Nephron progenitor cell (in vitro differentiated cells): ENCODE results near the gene B3GNT3.

Experiments
- DNase-seq: peaks from one replicate; pipeline ENCODE4 v3.0.0; 2021
- H3K27ac Mint-ChIP-seq: 2 replicates; pipeline ENCODE4 v1.8.0; 2021; ENCODE audit warnings: mild to moderate bottlenecking, moderate library complexity, mixed read lengths
- H3K27me3 Mint-ChIP-seq: 2 replicates; pipeline ENCODE4 v1.8.0; 2021; ENCODE audit warnings: mild to moderate bottlenecking, low read depth, mixed read lengths; ENCODE audit not compliant: poor library complexity
- H3K36me3 Mint-ChIP-seq: 2 replicates; pipeline ENCODE4 v1.8.0; 2021; ENCODE audit warnings: low read depth, mixed read lengths
- H3K4me1 Mint-ChIP-seq: 2 replicates; pipeline ENCODE4 v1.8.0; 2021; ENCODE audit warnings: mixed read lengths
- H3K4me3 Mint-ChIP-seq: 2 replicates; pipeline ENCODE4 v1.8.0; 2021; ENCODE audit warnings: mild to moderate bottlenecking, moderate library complexity, mixed read lengths
- H3K9me3 Mint-ChIP-seq: 2 replicates; pipeline ENCODE4 v1.8.0; 2021; ENCODE audit warnings: mild to moderate bottlenecking, moderate library complexity, mixed read lengths
- TF ChIP-seq, protein P1 (sequence below): fragments of 200-600 bp; sonication (generic); IDR thresholded peaks from 2 replicates; pipeline ENCODE4 v1.5.0; 2021; ENCODE audit warnings: antibody characterized with exemption

B3GNT3 gene

DNA sequence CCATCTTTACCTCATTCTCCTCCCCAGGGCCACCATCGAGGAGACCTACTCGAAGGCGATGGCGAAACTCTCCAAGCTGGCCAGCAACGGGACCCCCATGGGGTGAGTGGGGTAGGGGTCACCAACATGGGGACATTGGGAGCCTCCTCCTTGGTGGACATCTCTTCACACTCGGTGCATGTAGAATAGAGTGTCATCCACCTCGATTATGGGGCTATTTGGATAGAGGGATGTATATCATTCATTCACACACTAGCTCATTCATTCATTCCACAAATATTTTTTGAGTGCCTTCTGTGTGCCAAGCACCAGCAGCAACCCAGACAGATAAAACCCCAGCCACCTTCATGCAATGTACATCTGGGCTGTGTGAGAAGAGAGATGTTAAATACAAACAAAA lies 30.6 kb upstream of the B3GNT3 start:
- Mint-ChIP-seq H3K9me3 (no peaks in the 10 kb centered on the region), H3K4me3 (no peak overlapping the region), H3K4me1 (peaks cover 11% of the 10 kb centered on the region), H3K27me3 (peaks cover 33% of the 10 kb centered on the region), H3K36me3 (no peaks in the 10 kb centered on the region), H3K27ac (no peak overlapping the region)
- TF ChIP-seq, protein P1, sequence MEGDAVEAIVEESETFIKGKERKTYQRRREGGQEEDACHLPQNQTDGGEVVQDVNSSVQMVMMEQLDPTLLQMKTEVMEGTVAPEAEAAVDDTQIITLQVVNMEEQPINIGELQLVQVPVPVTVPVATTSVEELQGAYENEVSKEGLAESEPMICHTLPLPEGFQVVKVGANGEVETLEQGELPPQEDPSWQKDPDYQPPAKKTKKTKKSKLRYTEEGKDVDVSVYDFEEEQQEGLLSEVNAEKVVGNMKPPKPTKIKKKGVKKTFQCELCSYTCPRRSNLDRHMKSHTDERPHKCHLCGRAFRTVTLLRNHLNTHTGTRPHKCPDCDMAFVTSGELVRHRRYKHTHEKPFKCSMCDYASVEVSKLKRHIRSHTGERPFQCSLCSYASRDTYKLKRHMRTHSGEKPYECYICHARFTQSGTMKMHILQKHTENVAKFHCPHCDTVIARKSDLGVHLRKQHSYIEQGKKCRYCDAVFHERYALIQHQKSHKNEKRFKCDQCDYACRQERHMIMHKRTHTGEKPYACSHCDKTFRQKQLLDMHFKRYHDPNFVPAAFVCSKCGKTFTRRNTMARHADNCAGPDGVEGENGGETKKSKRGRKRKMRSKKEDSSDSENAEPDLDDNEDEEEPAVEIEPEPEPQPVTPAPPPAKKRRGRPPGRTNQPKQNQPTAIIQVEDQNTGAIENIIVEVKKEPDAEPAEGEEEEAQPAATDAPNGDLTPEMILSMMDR: no peak
- DNase-seq: no peak

DNA sequence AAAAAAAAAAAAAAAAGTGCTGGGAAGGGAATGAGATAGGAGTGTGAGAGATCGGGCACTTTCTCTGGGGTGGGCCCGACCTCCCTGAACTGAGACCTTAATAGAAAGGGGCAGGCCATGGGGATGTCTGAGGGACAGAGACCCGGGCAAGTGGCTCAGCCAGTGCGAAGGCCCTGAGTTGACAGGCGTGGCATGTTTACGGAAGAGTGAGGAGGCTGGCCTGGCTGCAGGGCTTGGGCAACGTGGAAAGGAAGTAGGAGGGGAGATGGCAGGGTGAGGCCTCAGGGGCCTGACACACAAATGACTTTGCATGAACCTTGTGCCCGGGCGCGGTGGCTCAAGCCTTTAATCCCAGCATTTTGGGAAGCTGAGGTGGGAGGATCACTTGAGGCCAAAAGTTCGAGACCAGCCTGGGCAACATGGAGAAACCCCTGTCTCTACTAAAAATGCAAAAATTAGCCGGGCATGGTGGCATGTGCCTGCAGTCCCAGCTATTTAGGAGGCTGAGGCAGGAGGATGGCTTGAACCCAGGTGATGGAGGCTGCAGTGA lies 29.8 kb upstream of the B3GNT3 start:
- Mint-ChIP-seq H3K27ac (no peak overlapping the region), H3K36me3 (no peaks in the 10 kb centered on the region), H3K4me1 (peaks cover 11% of the 10 kb centered on the region), H3K9me3 (no peaks in the 10 kb centered on the region), H3K27me3 (peaks cover 33% of the 10 kb centered on the region), H3K4me3 (peak overlapping the region; percentile 54)
- TF ChIP-seq, protein P1: no peak
- no peak for DNase-seq

DNA sequence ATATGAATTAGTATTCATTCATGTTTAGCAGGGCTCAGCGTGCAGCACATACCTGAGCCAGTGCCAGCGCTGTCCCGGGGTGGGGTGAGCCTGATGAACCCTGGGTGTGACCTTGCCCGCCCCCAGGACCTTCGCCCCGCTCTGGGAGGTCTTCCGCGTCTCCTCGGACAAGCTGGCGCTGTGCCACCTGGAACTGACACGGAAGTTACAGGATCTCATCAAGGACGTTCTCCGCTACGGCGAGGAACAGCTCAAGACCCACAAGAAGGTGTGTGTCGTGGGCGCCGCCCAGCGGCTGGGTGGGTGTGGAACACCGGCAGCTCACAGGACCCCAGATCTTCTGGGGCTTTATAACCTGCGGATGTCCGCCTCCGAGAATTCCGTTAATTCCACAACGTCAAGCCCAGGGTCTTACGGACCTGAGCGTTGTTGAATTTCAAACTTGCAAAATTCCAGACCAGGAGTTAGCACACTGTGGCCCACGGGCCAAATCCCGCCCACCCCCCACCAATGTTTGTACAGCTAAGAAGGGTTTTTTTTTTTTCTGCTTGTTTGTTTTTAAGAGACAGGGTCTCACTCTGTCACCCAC lies 28.3 kb upstream of the B3GNT3 start:
- DNase-seq: peak; percentile 86
- TF ChIP-seq, protein P1: peak; percentile 82
- Mint-ChIP-seq H3K27ac (no peak overlapping the region), H3K4me1 (peaks cover 11% of the 10 kb centered on the region), H3K4me3 (peak overlapping the region; percentile 59), H3K36me3 (no peaks in the 10 kb centered on the region), H3K9me3 (no peaks in the 10 kb centered on the region), H3K27me3 (peaks cover 44% of the 10 kb centered on the region)

DNA sequence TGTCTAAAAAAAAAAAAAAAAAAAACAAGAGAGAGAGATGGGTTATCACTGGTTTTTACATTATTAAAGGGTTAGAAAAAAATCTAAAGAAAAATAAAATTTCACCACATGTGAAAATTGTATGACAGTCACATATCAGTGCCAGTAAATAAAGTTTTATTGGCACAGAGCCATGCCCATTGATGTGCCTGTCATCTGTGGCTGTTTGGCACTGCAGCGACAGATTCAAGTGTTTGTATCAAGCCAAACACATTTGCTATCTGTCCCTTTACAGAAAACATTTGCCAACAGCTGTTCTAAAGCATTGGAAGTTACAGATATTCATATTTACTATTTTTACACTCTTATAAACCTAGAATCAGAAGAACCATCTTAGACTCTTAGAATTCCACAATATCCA lies 27.4 kb upstream of the B3GNT3 start:
- Mint-ChIP-seq H3K36me3 (no peaks in the 10 kb centered on the region), H3K4me3 (no peak overlapping the region), H3K27me3 (peaks cover 37% of the 10 kb centered on the region), H3K27ac (no peak overlapping the region), H3K9me3 (no peaks in the 10 kb centered on the region), H3K4me1 (peaks cover 11% of the 10 kb centered on the region)
- TF ChIP-seq, protein P1: no peak
- DNase-seq: no peak

DNA sequence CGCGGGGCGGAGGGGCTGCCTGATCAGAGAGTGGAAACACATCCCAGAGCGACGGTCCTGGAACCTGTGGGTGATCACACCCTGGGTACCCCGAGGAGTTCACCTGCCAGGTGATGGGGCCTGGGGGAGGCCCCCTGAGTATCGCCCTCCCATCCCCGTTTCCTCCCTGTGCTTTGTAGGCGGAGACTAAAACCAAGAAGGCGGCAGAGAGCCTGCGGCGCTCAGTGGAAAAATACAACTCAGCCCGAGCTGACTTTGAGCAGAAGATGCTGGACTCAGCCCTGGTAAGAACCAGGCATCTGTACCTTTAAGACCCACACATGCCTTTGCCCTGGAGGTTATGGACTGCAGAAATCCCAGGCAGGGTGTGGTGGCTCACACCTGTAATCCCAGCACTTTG lies 24.3 kb upstream of the B3GNT3 start:
- no peaks in the 10 kb centered on the region for H3K9me3 Mint-ChIP-seq
- peaks cover 10% of the 10 kb centered on the region for H3K4me1 Mint-ChIP-seq
- H3K27me3 Mint-ChIP-seq: peaks cover 33% of the 10 kb centered on the region
- no peak overlapping the region for H3K27ac Mint-ChIP-seq
- no peak for DNase-seq
- TF ChIP-seq, protein P1: no peak
- H3K36me3 Mint-ChIP-seq: no peaks in the 10 kb centered on the region
- H3K4me3 Mint-ChIP-seq: no peak overlapping the region

DNA sequence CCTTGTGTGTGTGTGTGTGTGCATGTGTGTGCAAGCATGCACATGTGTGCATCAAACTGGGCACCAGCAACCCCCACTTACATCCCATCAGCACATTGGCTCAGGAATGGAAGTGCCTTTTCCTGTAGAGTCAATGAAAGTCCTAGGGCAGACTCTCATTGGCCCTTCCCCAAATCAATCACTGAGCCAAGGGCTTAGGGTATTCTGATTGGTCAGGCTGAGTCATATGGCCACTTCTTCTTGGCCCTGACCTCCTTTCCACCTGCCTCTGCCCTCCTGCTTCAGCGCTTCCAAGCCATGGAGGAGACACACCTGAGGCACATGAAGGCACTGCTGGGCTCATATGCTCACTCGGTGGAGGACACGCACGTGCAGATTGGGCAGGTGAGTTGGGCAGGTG lies 22.8 kb upstream of the B3GNT3 start:
- Mint-ChIP-seq H3K4me1 (peaks cover 12% of the 10 kb centered on the region), H3K27ac (no peak overlapping the region), H3K27me3 (peaks cover 39% of the 10 kb centered on the region), H3K9me3 (no peaks in the 10 kb centered on the region), H3K4me3 (no peak overlapping the region), H3K36me3 (no peaks in the 10 kb centered on the region)
- no peak for DNase-seq
- TF ChIP-seq, protein P1: no peak
